Panc1 (cell line): ENCODE data around the gene AMOTL1. TPM values are rescaled to one million over a fixed set of nuclear protein-coding genes. Genes with fewer than 3 reads are reported as not detected.

Experiments
- ATAC-seq: fragments of 200-7000 bp; cut with Tn5 transposase; 2 replicates; pipeline ENCODE4 v1.9.1; 2020; ENCODE audit warnings: mild to moderate bottlenecking, moderate library complexity
- BruUV-seq: library from RNA; stranded (reverse); fragments of 400-500 nt; replicated peaks from 2 replicates; lab custom pipeline; 2021; lab: Mats Ljungman, UMichigan
- CTCF ChIA-PET: fragments of 300-600 bp; sonication (Branson Sonifier 250); formaldehyde crosslinking; loops from one replicate; lab custom pipeline; 2022; ENCODE audit warnings: antibody characterized with exemption; lab: Charles Lee
- POLR2A ChIA-PET: fragments of 300-600 bp; sonication (Branson Sonifier 250); formaldehyde crosslinking; loops from one replicate; lab custom pipeline; 2022; ENCODE audit warnings: antibody characterized with exemption; lab: Charles Lee
- DNase-seq: peaks from one replicate; pipeline ENCODE4 v3.0.0-alpha.2; 2010; ENCODE audit warnings: low read depth, low spot score
- H3K27ac ChIP-seq: 2 replicates; pipeline ENCODE4 v1.5.1; 2011; ENCODE audit warnings: mild to moderate bottlenecking, low read length, inconsistent platforms
- H3K27me3 ChIP-seq: fragments of 200-500 bp; sonication (Bioruptor generic); 2 replicates; pipeline ENCODE4 v1.6.0; 2014; ENCODE audit warnings: low read length, inconsistent platforms; ENCODE audit not compliant: control insufficient read depth, insufficient read depth
- H3K36me3 ChIP-seq: fragments of 200-500 bp; sonication (Bioruptor generic); 2 replicates; pipeline ENCODE4 v1.5.1; 2014; ENCODE audit warnings: inconsistent platforms, mild to moderate bottlenecking, low read length, moderate library complexity; ENCODE audit not compliant: control insufficient read depth, insufficient read depth
- H3K4me1 ChIP-seq: 2 replicates; pipeline ENCODE4 v1.5.1; 2011; ENCODE audit warnings: inconsistent platforms, mild to moderate bottlenecking, low read length, moderate library complexity; ENCODE audit not compliant: control insufficient read depth, insufficient read depth
- H3K4me3 ChIP-seq, 2 experiments: 2 replicates each; pipeline ENCODE4 v1.5.1; 2011 to 2012; ENCODE audit warnings: low read depth in 2 of 2, low read length in 2 of 2, mild to moderate bottlenecking in 2 of 2, inconsistent platforms in 1 of 2, moderate library complexity in 1 of 2
- H3K9me3 ChIP-seq: fragments of 200-500 bp; sonication (Bioruptor generic); 2 replicates; pipeline ENCODE4 v1.5.1; 2014; ENCODE audit warnings: low read depth, mild to moderate bottlenecking, inconsistent platforms, low read length, moderate library complexity; ENCODE audit not compliant: control insufficient read depth, insufficient read depth
- POLR2AphosphoS5 ChIP-seq: IDR thresholded peaks from 2 replicates; pipeline ENCODE4 v1.6.1; 2012; ENCODE audit warnings: mild to moderate bottlenecking, low read depth, low read length, moderate library complexity
- SIN3A ChIP-seq: IDR thresholded peaks from 2 replicates; pipeline ENCODE4 v1.6.1; 2012; ENCODE audit warnings: low read depth, mild to moderate bottlenecking, low read length, moderate library complexity, borderline replicate concordance; ENCODE audit not compliant: insufficient read depth
- TCF7L2 ChIP-seq: IDR thresholded peaks from 2 replicates; pipeline ENCODE4 v1.6.1; 2011; ENCODE audit warnings: mild to moderate bottlenecking, low read depth, low read length, inconsistent platforms
- in situ Hi-C: cut with HindIII; loops from 2 replicates; pipeline ENCODE4 v1.10.0; 2016; ENCODE audit warnings: low sequenced_read_pairs, low pct_unique_long_range_greater_than_20kb
- intact Hi-C: fragments of 100-400 bp; cut with micrococcal nuclease; formaldehyde crosslinking; loops from one replicate; pipeline ENCODE4 v1.10.0; 2022; ENCODE audit not compliant: unreplicated experiment
- total RNA-seq: library from RNA; stranded (reverse); gene quantifications from one replicate; pipeline ENCODE4 v1.2.1, GENCODE V29; 2021; ENCODE audit not compliant: unreplicated experiment
- TF ChIP-seq, protein P1 (sequence below), 2 experiments: IDR thresholded peaks; 2 replicates each; pipeline ENCODE4 v1.6.1; 2011 to 2012; ENCODE audit warnings: low read depth in 2 of 2, control low read depth in 1 of 2, low read length in 1 of 2, mild to moderate bottlenecking in 1 of 2, moderate library complexity in 1 of 2; ENCODE audit not compliant: insufficient read depth in 1 of 2
- TF ChIP-seq, protein P2 (sequence below): fragments of 450-650 bp; IDR thresholded peaks from 2 replicates; pipeline ENCODE4 v1.5.1; 2017; ENCODE audit warnings: mild to moderate bottlenecking

The AMOTL1 gene
- total RNA-seq, 1 experiment from 2014 or later = 16.0 TPM

DNA sequence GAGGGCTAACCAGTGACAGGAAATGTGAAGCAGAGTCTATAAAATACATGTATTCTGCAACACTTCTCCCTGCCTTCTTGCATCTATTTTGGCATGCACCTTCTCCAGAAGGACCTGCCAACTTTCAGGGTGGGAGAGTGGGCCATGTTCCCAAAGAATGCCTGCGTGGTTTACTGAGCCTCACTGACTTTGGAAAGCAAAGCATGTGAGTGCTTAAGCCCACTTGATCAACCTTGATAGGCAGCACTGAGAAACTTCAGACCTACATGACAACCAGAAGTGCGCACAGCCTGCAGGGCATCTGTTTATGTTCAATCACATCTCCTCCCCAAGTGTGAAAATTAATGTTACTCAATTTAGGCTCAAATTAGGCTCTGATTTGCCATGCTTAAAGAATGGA is 69.2 kb downstream of the AMOTL1 start:
- no TSS peak for BruUV-seq
- DNase-seq = no peak
- H3K27me3 ChIP-seq = no peaks in the 10 kb centered on the region
- H3K36me3 ChIP-seq = no peaks in the 10 kb centered on the region
- in situ Hi-C loops = no loop called here
- CTCF ChIA-PET = no interaction called here
- no peaks in the 10 kb centered on the region for H3K9me3 ChIP-seq
- H3K4me3 ChIP-seq = no peak overlapping the region
- no peak for ATAC-seq
- no peak overlapping the region for H3K27ac ChIP-seq
- TF ChIP-seq TCF7L2 (no peak), POLR2AphosphoS5 (no peak), SIN3A (no peak)
- TF ChIP-seq, protein P1, sequence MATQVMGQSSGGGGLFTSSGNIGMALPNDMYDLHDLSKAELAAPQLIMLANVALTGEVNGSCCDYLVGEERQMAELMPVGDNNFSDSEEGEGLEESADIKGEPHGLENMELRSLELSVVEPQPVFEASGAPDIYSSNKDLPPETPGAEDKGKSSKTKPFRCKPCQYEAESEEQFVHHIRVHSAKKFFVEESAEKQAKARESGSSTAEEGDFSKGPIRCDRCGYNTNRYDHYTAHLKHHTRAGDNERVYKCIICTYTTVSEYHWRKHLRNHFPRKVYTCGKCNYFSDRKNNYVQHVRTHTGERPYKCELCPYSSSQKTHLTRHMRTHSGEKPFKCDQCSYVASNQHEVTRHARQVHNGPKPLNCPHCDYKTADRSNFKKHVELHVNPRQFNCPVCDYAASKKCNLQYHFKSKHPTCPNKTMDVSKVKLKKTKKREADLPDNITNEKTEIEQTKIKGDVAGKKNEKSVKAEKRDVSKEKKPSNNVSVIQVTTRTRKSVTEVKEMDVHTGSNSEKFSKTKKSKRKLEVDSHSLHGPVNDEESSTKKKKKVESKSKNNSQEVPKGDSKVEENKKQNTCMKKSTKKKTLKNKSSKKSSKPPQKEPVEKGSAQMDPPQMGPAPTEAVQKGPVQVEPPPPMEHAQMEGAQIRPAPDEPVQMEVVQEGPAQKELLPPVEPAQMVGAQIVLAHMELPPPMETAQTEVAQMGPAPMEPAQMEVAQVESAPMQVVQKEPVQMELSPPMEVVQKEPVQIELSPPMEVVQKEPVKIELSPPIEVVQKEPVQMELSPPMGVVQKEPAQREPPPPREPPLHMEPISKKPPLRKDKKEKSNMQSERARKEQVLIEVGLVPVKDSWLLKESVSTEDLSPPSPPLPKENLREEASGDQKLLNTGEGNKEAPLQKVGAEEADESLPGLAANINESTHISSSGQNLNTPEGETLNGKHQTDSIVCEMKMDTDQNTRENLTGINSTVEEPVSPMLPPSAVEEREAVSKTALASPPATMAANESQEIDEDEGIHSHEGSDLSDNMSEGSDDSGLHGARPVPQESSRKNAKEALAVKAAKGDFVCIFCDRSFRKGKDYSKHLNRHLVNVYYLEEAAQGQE (IDR thresholded peaks at IDR 0.05; ENCODE audit: insufficient read depth in 1 of 2, low read depth in 2 of 2, low read length in 1 of 2) = no peak
- TF ChIP-seq, protein P2, sequence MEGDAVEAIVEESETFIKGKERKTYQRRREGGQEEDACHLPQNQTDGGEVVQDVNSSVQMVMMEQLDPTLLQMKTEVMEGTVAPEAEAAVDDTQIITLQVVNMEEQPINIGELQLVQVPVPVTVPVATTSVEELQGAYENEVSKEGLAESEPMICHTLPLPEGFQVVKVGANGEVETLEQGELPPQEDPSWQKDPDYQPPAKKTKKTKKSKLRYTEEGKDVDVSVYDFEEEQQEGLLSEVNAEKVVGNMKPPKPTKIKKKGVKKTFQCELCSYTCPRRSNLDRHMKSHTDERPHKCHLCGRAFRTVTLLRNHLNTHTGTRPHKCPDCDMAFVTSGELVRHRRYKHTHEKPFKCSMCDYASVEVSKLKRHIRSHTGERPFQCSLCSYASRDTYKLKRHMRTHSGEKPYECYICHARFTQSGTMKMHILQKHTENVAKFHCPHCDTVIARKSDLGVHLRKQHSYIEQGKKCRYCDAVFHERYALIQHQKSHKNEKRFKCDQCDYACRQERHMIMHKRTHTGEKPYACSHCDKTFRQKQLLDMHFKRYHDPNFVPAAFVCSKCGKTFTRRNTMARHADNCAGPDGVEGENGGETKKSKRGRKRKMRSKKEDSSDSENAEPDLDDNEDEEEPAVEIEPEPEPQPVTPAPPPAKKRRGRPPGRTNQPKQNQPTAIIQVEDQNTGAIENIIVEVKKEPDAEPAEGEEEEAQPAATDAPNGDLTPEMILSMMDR = no peak
- POLR2A ChIA-PET = no interaction called here
- intact Hi-C loops = no loop called here
- H3K4me1 ChIP-seq = no peaks in the 10 kb centered on the region

DNA sequence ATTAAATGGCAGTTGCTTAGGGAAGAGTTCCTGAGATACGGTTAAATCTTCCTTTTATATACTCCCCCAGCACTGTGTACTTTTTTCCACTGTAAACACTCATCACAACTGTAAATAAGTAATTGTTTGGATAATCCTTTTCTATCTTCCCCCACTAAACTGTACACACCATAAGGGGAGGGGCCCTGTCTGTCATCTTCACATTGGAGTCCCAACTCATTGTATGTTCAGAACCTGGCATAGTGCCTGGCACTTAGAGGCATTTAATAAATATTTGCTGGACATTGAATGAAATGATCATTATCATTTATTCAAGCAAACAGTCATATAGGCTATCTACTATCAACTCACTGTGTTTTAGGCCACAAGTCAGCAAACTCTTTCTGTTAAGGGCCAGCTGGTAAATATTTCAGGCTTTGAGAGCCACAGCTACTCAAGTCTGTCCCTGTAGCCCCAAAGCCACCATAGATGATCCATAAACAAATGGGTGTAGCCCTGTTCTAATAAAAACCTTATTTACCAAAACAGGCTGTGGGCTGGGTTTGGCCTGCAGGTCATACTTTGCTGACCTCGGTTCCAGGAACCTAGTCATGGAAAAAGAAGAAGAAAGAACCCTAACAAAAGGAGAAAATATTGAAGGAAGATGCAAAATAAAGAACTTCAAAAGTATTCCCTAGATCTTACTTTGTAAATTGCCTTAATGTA is 70.0 kb downstream of the AMOTL1 start:
- ChIA-PET CTCF (no interaction called here), POLR2A (no interaction called here)
- peak; percentile 21; the same call in 1 of the 2 replicates for ATAC-seq
- no peak for DNase-seq
- TF ChIP-seq TCF7L2 (no peak), POLR2AphosphoS5 (no peak), SIN3A (no peak)
- TF ChIP-seq, protein P1 (IDR thresholded peaks at IDR 0.05; ENCODE audit: insufficient read depth in 1 of 2, low read depth in 2 of 2, low read length in 1 of 2) = no peak
- TF ChIP-seq, protein P2 = no peak
- intact Hi-C loops (no loop called here), in situ Hi-C loops (no loop called here)
- BruUV-seq = no TSS peak
- no peaks in the 10 kb centered on the region for H3K36me3 ChIP-seq
- no peak overlapping the region for H3K4me3 ChIP-seq
- H3K27ac ChIP-seq = no peak overlapping the region
- no peaks in the 10 kb centered on the region for H3K27me3 ChIP-seq
- H3K9me3 ChIP-seq = no peaks in the 10 kb centered on the region
- no peaks in the 10 kb centered on the region for H3K4me1 ChIP-seq
